GM21360 (cell line): ENCODE results near the gene AEN.

ENCODE experiments used
- ATAC-seq: cut with Tn5 transposase; IDR thresholded peaks from one replicate; pipeline ENCODE4 v1.9.1; 2021; ENCODE audit warnings: mild to moderate bottlenecking, moderate library complexity; ENCODE audit not compliant: unreplicated experiment

AEN gene, protein sequence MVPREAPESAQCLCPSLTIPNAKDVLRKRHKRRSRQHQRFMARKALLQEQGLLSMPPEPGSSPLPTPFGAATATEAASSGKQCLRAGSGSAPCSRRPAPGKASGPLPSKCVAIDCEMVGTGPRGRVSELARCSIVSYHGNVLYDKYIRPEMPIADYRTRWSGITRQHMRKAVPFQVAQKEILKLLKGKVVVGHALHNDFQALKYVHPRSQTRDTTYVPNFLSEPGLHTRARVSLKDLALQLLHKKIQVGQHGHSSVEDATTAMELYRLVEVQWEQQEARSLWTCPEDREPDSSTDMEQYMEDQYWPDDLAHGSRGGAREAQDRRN

DNA sequence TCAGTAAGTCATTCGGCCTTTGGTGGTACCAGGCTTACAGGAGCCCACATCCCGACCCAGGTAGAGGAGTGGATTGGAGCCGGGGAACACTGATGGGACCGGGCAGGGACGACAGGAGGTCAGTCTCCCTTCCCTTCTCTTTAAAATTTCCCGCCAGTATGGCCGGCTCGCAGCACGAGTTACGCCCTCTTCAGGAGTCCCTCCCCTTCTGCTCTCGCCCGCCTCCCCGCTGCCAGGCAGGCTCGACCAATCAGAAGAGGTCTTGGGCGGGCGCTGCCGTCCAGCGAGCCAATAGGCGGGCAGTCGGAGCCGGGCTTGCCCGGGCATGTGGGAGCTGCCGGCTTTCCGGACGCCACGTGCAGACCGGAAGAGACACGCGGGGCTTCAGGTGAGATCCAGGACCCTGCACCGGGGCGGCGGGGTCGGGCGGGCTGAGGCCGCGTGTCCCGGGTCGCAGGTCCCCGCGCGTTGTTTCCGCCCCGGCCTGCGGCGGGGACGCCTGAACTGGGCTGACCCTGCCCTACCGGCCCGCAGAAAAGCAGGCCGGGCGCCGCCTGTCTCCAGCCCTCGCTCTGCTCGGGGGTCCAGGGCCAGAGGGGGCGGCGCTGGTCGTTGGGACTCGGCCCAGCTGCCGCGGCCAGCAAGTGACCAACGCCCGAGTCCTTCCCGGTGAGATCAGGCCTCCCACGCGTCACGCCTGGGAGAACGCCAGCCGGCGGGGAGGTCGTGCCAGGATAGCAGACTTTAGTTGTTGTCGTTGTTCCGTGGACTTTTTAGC is at the start of gene AEN:
Gene AEN, plus strand, starts transcription at position 346 of the 778 bp plus-strand sequence. CDS start 4,870 bp downstream, outside the sequence.
- peak; percentile 90 for ATAC-seq

DNA sequence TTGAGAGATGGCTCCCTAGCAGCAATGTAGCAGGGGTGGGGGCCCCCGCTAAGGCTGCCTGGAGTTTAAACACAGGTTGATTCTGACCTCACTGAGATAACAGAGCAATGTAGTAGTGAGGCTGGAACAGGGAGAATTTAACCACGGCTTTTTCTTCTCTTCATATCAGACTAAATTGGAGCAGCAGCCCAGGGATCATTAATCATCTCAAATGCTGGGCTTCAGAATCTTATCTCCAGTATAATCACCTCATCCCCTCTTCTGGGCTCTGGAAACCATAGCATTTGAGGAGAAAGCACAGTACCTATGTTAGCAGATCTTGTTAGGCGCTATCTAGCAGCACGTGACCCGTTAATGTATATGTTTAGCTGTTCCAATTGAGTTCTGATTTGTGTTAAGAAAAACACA is 49.3 kb upstream of the AEN start:
- no peak for ATAC-seq

DNA sequence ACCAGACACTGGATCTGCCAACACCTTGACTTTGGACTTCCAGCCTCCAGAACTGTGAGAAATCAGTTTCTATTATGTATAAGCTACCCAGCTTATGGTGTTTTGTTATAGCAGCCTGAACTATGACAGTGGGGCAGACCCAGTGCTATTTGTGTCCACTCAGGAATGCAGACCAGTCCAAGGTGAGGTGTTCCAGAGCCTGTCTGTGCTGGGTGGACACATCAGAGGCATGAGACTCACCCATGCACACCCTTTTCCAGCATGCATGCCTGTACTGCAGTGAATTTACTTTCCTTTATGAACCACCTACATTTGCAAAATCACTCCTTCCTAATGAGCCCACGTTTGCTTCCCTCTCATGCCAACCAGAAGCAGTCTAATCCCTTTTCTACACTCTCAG is 47.1 kb upstream of the AEN start:
- no peak for ATAC-seq

DNA sequence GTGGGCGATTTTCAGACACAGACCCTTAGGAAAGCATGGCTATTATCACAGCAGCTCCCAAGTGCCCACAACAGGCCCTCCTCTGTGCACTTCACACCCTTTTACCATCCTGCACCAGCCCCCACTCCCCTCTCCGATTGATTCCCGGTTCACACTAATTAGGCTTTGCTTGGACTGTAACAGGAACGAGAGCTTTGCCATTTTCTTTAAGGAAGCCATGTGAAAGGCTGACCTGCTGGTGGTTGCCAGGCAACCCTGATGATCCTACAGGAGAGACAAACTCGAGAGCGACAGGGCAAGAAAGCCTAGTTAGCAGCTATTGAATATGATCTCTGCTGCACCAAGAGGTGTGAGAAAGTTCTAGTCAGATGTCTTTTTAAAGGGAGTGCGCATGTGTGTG is 46.5 kb upstream of the AEN start:
- no peak for ATAC-seq

DNA sequence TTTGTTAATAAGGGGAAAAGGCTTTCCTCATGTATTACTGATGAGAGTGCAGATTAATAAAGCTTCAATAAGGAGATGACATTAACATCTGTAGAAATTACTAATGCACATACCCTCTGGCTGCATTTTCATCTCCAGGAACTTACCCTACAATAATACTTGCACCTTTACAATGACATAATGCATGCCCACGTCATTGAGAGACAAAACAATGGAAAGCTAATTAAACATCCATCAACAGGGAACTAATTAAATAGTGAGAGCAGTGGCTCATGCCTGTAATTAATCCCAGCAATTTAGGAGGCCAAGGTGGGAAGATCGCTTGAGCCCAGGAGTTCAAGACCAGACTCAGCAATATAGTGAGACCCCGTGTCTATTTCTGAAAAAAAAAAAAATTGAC is 41.8 kb upstream of the AEN start:
- no peak for ATAC-seq

DNA sequence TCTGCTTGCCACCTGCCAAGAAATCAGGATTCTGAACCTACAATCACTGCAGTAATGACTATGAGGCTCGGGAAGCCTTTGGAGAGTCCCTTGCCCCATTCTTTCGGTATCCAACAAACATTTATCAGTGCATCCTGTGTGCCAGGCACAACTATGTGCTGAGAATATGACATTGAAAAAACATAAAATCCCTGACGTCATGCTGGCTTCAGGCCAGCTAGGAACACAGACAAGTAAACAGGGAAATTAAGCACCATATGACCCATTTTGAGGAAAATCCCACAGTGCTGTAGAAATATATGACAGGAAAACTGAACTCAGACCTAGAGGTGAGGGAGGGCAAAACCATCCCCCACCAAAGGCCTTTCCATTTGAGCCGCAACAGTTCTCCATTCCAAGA is 40.6 kb upstream of the AEN start:
- ATAC-seq = no peak

DNA sequence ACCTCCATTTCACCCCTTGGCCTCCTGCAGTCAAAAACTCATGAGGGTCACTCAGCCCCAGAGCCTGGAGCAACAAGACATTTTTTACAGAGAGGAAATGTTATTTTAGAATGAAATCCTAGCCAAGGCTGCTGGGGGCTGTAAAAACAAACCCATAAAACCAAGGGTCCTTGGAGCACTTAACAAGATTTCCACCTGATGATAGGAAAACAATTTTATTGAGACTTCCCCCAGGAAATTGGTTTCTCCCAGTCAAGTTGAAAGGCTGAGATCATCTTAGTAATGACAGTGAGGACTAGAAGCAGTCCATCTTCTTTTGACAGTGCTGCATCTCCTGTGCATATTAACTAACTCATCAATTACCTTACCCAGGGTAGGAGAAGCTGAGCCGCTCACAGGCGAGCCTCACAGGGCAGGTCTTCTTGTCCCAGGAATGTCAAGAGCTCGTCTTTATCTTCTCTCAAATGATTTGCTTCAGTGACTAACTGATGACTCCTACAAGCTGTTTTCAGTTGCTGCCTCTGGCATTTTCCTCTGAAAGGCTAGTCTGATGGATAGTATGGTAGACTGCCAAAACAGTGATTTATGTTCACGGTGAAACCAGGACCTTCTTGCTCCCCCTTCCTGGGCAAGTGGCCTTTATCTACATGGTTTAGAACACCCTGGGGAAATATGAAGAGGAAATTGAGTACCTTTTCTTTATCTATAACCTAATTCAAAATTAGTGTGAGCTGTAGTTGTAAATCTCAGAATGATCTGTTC is 34.6 kb upstream of the AEN start:
- no peak for ATAC-seq

DNA sequence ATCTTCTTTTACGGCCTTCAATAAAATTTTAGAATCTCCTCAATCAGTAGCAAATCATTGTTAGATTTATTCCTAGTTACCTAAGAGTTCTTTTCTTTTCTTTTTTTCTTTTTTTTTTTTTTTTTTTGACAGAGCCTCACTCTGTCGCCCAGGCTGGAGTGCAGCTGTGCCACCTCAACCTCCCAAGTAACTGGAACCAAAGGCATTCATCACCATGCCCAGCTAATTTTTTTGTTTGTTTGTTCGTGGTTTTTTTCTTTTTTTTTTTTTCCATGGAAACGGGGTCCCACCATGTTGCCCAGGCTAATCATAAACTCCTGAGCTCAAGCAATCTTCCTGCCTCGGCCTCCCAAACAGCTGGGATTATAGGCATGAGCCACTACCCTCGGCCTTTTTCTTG is 30.4 kb upstream of the AEN start:
- no peak for ATAC-seq

DNA sequence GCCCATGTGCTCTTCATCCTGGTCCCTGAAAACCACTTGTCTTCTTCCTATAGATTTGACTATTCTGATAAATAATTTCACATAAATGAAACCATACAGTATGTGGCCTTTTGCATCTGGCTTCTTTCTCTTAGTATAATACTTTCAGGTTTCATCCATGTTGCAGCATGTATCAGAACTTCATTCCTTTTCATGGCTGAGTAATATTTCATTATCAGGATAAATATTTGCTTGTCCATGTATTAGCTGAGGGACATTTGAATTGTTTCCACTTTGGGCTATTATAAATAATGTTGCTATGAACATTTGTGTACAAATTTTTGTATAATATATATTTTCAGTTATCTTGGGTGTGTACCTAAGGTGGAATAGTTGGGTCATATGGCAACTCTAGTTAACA is 29.8 kb upstream of the AEN start:
- no peak for ATAC-seq

DNA sequence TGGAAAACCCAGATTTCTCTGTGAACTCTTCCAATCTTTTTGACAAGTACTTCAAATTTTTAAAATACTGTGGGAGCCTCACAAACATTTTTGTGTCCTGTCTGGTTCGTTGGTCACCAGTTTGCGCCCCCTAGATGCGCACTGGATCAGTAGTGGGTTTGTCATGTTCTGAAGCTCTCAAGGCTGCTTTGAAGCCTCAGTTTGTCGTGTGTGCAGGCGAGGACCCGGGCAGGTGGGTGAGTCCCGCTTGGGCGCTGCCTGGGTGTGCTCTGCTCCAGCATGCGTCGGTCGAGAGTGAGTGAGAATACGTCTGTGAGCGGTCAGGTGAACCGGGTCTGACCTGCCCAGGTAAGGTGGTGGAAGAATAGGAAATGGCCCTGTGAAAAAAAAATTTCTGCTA is 17.3 kb upstream of the AEN start:
- ATAC-seq = no peak

DNA sequence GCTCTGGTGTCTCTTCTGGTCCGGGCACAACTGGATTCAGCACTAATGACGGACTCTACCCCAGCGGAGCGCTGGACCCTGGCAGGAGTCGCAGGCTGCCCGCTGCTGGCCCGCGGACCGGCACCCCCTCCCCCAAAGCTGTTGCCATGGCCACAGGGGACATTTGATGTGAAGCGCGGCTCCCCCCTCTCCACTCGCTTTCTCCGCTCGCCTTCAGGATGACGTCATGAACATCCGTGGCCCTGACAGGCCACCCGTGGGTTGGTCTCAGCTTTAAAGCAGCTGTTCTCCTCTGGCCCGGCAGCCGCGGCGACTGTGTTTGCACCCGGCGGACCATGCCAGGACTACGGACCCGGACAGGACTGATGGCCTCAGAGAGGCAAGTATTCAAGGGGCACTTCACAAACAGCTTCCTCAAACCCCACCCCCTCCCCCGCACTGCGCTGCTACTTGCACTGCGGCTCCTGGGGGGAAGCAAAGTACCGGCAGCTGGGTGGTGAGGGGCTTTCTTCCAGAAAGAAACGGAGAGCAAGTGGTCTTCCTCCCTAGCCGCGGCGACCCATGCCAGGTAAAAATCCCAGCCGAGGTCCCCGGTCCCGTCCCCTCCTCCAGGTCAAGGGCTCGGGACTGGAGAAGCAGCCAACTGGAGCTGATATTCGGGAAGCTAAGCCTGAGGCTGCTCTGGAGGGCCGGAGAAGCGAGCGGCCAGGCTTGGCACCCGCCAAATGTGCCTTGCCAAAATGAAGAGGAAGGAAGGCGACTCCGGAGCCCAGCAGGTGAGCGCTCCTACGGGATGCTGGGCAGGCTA is 16.6 kb upstream of the AEN start:
- ATAC-seq = no peak

DNA sequence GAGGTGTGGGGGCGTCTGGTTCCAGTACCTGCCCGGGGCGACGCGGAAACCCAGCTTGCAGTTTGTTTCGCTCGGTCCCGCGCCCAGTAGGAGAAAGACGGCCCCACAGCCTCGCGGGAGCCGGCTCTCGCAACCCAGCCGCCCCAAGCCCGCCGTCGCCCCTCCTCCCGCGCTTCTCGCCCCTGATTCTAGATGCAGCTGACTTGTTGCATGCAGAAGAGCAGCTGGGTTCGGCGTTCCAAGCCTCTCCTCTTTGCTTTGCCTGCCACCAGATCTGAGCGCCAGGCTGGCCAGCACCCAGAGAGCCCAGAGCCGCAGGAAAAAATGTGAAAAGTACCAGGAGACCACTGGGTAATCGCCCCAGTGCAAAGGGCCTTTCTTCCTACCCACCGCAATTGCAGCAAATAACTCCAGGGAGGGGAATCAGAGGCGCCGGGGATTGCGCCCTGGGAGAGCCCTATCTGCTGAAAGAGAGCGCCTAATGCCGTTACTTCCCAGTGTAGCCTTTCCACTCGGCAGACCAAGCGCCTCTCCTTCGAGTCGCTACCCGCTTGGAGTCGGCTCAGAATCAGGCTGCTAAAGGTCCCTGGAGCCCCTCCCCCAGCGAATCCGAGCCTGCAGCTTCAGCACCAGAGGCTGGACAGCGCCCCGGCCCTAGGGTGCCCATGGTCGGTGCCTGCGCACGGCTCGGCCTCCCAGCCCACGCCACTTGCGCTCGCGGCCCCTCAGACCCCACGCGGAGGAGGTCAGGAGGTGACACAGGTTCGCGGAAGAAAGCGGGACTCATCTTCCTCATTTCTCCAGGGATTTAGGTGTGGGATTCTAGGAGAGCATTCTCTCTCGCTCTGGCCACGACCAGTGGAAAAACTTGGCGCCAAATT is 15.7 kb upstream of the AEN start:
- no peak for ATAC-seq

DNA sequence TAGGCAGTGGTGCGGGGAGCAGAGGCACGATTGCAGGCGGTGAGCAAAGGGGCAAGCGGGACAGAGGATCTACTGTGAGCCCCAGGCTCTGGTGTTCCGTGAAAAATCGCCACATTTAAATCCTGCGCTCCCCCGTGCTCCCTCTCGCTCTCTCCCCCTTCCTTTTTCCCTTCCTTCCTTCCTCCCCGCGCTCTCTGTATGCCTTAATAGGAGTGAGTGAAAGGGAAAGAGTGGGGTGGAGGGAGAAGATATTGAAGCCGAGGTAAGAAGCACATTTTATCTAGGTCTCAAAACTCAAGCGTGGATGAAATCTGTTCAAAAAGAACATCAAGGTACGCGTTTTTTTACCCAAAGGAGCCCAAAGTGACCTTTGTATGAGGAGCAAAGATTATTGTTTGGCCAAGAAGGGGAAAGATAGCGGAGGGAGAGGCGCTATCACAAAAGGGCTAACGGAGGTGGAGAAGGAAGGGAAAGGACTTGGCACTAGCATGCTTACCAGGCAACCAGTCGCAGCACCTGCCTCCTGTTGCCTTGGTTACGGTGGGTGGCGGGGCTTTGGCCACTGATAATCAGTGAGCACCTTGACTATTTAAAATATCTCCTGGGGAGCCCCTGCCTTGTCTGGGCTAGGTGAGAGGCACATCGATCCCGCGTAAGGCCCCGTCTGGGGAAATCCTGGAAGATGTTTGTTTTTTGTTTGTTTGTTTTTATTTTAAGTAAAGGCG is 14.9 kb upstream of the AEN start:
- ATAC-seq = no peak

DNA sequence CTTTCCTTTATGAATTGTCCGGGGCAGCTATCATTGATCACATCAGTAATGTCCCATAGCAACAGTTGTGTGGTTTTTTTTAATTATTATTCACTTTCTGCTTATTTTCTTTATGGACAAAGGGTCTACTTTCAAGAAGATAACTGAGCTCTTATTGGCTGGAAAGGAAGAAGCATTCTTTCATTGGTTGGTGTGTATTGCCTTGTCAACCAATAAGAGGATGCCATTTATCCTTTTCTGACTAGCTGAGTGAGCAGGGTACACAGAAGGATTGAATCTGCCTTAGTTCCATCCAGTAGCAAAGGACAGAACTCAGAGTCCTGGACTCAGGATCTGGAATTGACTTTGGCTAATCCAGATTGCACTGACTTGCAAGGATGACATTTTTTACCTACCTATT is 13.2 kb upstream of the AEN start:
- ATAC-seq = no peak

DNA sequence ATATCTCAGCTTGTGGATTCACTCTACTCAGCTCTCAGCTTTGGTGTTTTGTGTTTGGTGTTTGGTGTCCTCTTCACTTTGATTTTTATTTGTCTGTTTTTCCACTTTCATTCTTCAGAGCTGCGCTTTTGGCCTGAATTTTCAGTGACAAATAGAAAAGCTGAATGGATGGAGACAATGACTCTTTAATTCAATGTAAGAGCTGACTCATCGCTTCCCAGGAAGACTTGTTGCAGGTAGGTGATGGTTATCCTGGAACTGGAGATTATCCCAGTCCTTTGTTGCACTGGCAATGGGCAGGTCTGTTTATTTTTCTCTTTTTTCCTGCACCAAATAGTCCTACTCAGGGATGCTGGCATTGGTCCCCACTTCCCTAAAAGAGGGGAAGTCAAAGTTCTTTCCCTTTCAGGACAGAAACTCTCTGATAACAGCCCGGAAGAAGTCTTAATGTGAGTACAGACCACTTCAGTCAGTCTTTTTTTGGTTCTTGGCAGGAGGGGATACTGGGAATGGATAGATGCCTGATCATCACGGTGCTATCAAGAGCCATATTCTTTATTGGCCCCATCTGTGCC is 12.4 kb upstream of the AEN start:
- no peak for ATAC-seq

DNA sequence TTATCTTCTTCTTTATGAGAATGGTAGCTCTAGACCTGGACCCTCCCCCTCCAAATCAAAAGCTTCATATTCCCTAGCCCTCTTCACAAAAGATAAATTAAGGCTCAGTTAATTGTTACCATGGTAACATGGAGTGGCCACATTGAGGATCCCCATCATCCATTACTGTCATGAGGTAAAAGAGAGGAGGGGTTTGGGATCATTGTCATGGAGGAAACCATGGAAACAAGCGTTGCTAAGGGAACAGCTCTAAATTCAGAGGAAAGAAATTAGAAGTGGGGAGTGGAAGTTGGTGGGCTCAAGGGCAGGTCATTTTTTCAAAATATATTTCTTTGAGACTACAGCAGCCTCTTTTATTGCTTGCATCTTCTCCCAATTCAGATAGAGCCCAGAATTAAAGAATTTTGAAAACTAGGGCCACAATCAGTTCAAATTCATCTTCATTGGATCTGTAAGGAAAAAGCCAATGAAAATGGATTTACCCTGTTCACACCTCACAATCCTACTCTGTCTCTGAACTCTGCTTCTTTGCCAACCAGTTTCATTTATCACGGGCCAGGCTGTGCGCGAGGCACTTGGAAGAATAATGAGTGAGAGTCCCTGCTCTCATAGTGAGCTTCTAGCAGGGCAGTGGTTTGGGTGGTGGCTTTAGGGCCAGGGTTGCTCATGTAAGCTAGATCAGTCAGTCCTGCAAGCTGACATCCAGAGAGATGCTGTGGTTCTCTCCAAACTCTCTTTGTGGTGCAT is 11.6 kb upstream of the AEN start:
- no peak for ATAC-seq

DNA sequence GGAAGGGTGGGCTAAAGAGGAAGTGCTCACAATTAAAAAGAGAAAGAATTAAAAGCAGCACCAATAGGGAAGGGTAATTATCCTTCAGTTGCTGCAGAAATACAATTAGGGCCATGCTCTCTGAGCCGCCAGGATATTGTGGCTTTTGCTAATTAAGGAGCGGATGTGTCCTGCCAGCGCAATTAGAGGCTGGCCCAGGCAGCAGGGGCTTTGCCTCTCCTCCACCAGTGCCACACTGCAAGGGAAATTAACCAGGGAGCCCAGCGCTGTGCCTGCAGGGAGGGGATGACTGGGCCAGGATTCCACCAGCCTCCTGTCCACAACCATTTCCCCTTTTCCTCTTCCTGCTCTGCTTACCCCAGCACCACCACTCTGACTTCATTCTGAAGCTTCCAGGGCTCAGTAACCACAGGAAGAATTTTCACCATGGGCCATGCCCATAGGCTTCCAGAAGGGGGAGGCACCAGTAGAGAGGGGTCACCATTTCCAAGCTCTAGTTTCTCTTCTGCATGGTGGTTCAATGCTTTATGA is 10.4 kb upstream of the AEN start:
- ATAC-seq = no peak

DNA sequence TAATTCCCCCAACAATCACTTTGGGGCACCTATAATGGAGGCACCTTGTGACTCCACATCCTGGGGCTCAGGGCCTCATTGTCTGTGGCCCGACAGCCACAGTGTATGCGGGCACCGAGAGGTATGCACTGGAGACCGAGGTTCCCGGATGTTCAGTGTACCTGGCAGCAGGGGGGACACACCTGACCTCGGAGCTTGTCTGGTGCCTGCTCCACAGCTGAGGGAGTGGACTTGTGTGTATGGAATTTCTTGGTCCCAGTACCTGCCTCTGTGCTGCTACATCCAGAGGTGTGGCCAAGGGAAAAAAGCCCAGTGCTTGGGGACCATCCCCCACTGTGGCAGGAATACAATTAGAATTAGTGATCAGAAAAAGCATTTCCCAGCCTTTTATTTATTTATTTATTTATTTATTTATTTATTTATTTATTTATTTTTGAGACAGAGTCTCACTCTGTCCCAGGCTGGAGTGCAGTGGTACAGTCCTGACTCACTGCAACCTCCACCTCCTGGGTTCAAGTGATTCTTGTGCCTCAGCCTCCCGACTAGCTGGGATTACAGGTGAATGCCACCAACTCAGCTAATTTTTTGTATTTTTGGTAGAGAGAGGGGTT is 8.8 kb upstream of the AEN start:
- no peak for ATAC-seq
